ENCODE results near the gene C17orf113.

Gene C17orf113

DNA sequence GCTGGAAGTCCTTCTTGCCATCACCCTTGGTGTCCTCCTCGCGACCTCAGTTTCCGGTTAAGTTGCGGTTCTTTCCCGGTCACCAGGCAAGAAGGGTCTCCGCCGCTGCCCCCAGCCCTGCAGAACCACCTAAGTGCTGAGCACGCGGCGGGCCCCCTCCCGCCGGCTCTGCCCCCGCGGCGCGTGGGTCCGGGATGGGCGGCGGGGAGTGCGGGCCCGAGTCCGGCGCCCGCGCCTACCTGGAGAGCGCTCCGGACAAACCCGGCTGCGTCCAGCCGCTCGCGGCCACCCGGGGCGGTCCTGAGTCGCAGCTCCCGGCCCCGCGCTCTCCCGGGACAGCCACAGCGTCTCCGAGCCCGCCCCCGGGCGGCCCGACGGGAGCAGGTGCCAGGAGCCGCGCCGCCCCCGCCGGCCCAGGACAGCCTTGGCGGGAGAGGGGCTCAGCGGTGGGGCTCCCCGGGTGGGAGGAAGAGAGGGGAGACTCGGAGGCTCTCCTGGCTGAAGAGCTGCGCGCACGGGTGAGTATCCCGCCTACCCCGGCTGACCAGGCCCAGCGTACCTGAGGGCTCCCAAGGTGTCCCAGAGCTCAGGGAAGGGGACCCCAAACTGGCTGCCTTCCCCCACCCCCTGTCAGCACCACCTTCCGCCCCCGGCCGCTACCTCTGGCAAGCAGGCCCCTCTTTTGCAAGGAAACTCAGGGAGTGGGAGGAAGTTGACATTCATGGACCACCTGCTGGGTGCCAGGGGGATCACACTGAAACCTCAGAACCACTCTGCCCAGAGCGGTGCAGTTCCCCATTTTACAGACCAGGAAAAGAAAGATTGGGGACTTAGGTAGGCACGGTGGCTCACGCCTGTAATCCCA is 22.2 kb upstream of the C17orf113 start:
- no peak for DNase-seq (ENCODE audit: low read depth)

GRCh38 chr17:42071810-42072209 is 21.4 kb upstream of the C17orf113 start:
- no peak for DNase-seq (ENCODE audit: low read depth)

- no peak for DNase-seq (ENCODE audit: low read depth)
These were observed 18.6 kb upstream of the C17orf113 start for GRCh38 chr17:42068979-42069378.

GRCh38 chr17:42067371-42068091 is 17.1 kb upstream of the C17orf113 start:
- no peak for DNase-seq (ENCODE audit: low read depth)

- DNase-seq (ENCODE audit: low read depth): no peak
These were observed 14.8 kb upstream of the C17orf113 start for GRCh38 chr17:42065201-42065600.

GRCh38 chr17:42062681-42063080 is 12.3 kb upstream of the C17orf113 start:
- no peak for DNase-seq (ENCODE audit: low read depth)

DNA sequence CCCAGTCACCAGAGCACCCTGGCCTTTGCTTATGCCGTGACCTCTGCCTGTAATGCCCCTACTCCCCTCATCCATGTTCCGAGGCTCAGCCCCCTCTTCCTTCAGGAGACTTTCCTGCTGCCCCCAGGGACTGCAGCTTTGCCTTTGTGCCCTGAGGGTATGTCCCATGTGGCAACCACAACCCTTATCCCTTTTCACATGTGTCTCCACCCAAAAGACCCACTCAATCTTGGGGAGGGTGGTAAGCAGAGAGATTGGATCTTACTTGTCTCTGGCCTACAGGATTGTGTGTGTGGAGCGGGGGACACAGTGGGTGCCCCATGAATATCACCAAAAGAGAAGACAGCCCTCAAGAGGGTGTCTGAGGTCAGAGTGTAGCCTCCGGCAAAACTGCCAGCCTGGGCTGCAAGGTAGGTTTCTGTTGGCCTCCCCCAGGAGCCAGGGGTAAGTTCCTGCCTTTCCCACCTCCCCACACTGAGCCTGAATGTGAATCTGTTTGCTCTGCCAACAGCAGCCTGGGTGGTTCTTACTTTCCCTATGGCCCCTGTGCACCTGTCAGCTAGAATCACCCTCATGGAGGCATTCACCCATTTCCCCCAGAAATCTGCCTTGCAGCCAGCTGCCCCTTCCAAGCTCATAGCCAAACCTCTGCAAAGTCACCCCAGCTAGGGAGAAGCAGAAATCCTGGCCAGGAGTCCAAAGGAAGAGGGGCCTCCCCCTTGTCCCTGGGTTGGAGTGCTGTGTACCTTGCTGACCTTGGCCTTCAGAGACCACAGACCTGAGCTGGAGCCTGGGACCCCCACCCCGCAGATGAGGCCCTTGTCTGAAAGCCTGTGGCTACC is 11.5 kb upstream of the C17orf113 start:
- DNase-seq (ENCODE audit: low read depth): no peak

GRCh38 chr17:42060231-42060630 is 9.8 kb upstream of the C17orf113 start:
- DNase-seq (ENCODE audit: low read depth): no peak

- no peak for DNase-seq (ENCODE audit: low read depth)
These were observed 9.4 kb upstream of the C17orf113 start for GRCh38 chr17:42059815-42060214.

DNA sequence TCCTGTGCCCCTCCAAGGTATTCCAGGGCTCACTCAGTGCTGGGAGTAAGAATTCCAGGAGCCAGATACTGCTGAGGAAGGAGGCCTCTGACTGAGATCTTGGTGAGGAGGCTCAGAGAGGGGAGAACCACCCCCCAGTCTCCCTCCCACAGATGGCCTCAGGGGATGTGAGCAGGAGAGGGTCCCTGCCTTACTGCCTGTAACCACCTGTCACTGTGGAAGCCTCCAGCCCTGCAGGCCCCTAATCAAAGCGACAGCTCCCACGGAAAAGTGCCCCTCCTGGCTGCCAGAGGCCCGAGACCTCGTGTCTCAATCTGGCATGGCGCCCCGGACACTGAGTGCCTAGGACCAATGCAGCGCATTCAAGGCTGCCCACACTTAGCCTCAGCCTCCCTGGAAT is 7.7 kb upstream of the C17orf113 start:
- DNase-seq (ENCODE audit: low read depth): no peak

- DNase-seq (ENCODE audit: low read depth): no peak
These were observed 6.2 kb upstream of the C17orf113 start for GRCh38 chr17:42056635-42057034.

DNA sequence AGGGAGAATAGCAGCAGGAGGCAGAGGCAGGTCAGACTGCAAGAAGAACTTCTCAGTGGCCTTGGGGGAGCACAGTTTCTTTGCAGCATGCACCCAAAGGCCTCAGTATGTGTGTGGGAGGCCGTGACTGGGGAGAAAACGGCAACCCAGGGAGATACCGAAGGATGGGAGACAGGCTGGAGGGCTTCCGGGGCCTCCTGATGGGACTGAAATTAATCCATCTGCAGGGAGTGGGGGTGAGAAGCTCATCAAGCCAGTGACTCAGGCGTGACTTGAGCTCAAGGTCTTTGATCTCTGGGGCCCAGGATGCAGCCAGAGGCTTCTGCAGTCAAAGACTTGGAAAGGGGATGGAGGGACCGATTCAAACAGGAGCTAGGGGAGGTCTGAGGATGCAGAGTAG is 5.1 kb upstream of the C17orf113 start:
- no peak for DNase-seq (ENCODE audit: low read depth)

- no peak for DNase-seq (ENCODE audit: low read depth)
These were observed 4.6 kb upstream of the C17orf113 start for GRCh38 chr17:42055027-42055426.

DNA sequence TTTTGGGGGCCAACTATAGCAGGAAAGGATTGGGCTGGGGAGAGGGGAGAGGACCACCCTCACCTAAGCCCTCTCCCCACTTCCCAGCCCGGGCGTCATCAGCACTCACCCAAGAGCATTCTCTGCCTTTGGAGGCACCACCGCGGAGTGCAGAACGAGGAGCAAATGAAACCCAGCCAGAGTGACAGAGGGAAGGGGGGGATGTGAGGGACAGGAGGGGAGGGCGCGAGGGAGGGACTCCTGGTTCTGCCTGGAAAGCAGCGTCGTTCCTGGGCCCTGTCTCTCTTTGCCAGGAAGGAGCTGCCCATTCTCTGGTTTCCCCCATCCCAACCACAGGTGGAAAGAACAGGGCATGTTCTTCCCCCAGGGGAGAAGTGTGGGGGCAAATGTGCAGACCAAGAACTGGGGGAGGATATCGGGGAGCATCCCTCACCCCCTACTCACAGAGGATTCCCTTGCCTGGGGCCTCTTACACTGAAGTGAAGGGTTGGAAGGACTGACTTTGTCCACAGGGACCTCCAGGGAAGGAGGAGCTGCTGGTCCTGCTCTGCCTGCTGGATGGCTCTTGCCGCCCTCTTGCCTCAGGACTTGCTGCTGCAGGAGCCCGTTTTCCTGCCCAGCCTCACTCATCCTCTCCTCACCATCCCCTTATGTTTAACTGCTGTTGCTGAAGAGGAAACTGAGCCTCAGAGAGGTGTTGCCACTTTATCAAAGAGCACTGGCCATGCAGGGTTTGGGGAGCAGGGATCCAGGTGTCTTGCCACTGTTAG is 3.5 kb upstream of the C17orf113 start:
- DNase-seq (ENCODE audit: low read depth): no peak

- DNase-seq (ENCODE audit: low read depth): no peak
These were observed 2.0 kb upstream of the C17orf113 start for GRCh38 chr17:42052346-42052877.

- DNase-seq (ENCODE audit: low read depth): no peak
These were observed 1.2 kb upstream of the C17orf113 start for GRCh38 chr17:42051645-42052044.

GRCh38 chr17:42051013-42051400 is 606 bp upstream of the C17orf113 start:
- no peak for DNase-seq (ENCODE audit: low read depth)

GRCh38 chr17:42049834-42050392 is 488 bp downstream of the C17orf113 start:
- no peak for DNase-seq (ENCODE audit: low read depth)

- no peak for DNase-seq (ENCODE audit: low read depth)
These were observed 3.1 kb downstream of the C17orf113 start for GRCh38 chr17:42047343-42047742.

GRCh38 chr17:42045719-42046118 is 4.7 kb downstream of the C17orf113 start:
- DNase-seq (ENCODE audit: low read depth): no peak

All from non-pigmented ciliary epithelial cell (primary cell).